22Rv1 (cell line): Measurements from ENCODE around the gene SULT1A2.

Experiments
- ZFX ChIP-seq: fragments of 450-650 bp; IDR thresholded peaks from 2 replicates; pipeline ENCODE4 v1.6.1; 2017; ENCODE audit warnings: antibody characterized with exemption, borderline replicate concordance
- TF ChIP-seq, protein P1 (sequence below): fragments of 450-650 bp; IDR thresholded peaks from 2 replicates; pipeline ENCODE4 v1.5.1; 2017; ENCODE audit warnings: mild to moderate bottlenecking

- TF ChIP-seq ZFX = no peak
- TF ChIP-seq, protein P1, sequence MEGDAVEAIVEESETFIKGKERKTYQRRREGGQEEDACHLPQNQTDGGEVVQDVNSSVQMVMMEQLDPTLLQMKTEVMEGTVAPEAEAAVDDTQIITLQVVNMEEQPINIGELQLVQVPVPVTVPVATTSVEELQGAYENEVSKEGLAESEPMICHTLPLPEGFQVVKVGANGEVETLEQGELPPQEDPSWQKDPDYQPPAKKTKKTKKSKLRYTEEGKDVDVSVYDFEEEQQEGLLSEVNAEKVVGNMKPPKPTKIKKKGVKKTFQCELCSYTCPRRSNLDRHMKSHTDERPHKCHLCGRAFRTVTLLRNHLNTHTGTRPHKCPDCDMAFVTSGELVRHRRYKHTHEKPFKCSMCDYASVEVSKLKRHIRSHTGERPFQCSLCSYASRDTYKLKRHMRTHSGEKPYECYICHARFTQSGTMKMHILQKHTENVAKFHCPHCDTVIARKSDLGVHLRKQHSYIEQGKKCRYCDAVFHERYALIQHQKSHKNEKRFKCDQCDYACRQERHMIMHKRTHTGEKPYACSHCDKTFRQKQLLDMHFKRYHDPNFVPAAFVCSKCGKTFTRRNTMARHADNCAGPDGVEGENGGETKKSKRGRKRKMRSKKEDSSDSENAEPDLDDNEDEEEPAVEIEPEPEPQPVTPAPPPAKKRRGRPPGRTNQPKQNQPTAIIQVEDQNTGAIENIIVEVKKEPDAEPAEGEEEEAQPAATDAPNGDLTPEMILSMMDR = no peak
Observed at GRCh38 chr16:28543072-28543471, 53.8 kb downstream of the SULT1A2 start.
